PC-9 (cell line): ENCODE measurements around the gene TMEM63B.

Experiments used
- EZH2 ChIP-seq: fragments of 200-600 bp; sonication (generic); IDR thresholded peaks from 2 replicates; pipeline ENCODE4 v1.8.0; 2017; ENCODE audit warnings: antibody characterized with exemption, low read depth
- TF ChIP-seq, protein P1 (sequence below): fragments of 200-600 bp; sonication (generic); conservative IDR thresholded peaks from 2 replicates; pipeline ENCODE4 v1.6.1; 2017; ENCODE audit warnings: mixed run types, antibody characterized with exemption, mild to moderate bottlenecking, moderate library complexity

DNA sequence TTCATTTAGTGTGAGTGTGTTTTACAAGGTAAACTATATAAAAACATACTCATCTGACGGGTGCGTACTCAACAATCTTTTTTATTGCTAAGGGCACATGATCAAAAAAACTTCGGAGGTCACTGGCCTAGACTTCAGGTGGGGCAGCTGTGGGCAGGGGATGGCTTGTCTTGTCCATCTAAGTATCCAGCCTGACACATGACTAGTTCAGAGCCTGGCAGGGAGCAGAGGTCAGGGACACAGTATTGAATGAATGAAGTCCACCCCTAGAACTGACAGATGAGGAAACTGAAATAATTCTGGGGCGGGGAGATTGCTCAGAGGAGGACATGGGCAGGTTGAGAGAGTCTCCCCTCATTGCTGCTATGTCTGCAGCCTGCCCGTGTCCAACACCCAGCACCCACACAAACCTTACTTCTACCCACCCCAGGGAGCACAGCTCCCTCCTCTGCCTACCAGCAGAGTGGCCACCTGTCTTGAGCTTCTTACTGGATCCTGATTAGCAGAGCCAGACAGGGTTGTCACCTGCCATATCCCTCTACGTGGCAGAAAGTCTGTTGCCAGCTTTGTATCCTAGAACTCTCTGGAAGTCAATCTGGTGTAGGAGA is 49.0 kb upstream of the TMEM63B start:
- TF ChIP-seq, protein P1, sequence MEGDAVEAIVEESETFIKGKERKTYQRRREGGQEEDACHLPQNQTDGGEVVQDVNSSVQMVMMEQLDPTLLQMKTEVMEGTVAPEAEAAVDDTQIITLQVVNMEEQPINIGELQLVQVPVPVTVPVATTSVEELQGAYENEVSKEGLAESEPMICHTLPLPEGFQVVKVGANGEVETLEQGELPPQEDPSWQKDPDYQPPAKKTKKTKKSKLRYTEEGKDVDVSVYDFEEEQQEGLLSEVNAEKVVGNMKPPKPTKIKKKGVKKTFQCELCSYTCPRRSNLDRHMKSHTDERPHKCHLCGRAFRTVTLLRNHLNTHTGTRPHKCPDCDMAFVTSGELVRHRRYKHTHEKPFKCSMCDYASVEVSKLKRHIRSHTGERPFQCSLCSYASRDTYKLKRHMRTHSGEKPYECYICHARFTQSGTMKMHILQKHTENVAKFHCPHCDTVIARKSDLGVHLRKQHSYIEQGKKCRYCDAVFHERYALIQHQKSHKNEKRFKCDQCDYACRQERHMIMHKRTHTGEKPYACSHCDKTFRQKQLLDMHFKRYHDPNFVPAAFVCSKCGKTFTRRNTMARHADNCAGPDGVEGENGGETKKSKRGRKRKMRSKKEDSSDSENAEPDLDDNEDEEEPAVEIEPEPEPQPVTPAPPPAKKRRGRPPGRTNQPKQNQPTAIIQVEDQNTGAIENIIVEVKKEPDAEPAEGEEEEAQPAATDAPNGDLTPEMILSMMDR = no peak
- no peak for TF ChIP-seq EZH2
